HCT116 (cell line): ENCODE results near the gene TUBA3E.
"Not testable (repeated sequence)": the region's sequence is repeated elsewhere in the genome, so short reads cannot be mapped to it uniquely, and the experiment has no call there.

Experiments used
- CTCF ChIP-seq, 3 experiments: fragments of 200-600 bp in 1 of 3; sonication (generic) in 1 of 3; IDR thresholded peaks in 2 of 3; conservative IDR thresholded peaks in 1 of 3; 2 replicates each; pipeline ENCODE4 v1.5.1; 2012 to 2017; ENCODE audit warnings: low read depth in 2 of 3, low read length in 2 of 3, antibody characterized with exemption in 1 of 3, borderline replicate concordance in 1 of 3, control low read depth in 1 of 3, mild to moderate bottlenecking in 1 of 3, mixed read lengths in 1 of 3, mixed run types in 1 of 3, moderate library complexity in 1 of 3; ENCODE audit not compliant: insufficient read depth in 1 of 3
- EGR1 ChIP-seq: IDR thresholded peaks from 2 replicates; pipeline ENCODE4 v1.6.1; 2012; ENCODE audit warnings: low read depth
- EZH2 ChIP-seq: fragments of 200-600 bp; sonication (generic); IDR thresholded peaks from 2 replicates; pipeline ENCODE4 v1.6.1; 2017; ENCODE audit warnings: antibody characterized with exemption, mixed run types
- EZH2phosphoT487 ChIP-seq: fragments of 200-600 bp; IDR thresholded peaks from 2 replicates; pipeline ENCODE4 v1.6.1; 2018; ENCODE audit warnings: antibody characterized with exemption, borderline replicate concordance
- JUND ChIP-seq: IDR thresholded peaks from 2 replicates; pipeline ENCODE4 v1.6.1; 2012
- POLR2A ChIP-seq: IDR thresholded peaks from 2 replicates; pipeline ENCODE4 v1.7.0; 2011; ENCODE audit warnings: borderline replicate concordance; ENCODE audit not compliant: insufficient read depth, insufficient read length; ENCODE audit errors: extremely low read depth
- SIN3A ChIP-seq: IDR thresholded peaks from 2 replicates; pipeline ENCODE4 v1.6.1; 2012; ENCODE audit warnings: low read depth
- YY1 ChIP-seq: IDR thresholded peaks from 2 replicates; pipeline ENCODE4 v1.6.1; 2011; ENCODE audit warnings: low read length, low read depth, moderate library complexity, mild to moderate bottlenecking; ENCODE audit not compliant: insufficient replicate concordance; ENCODE audit errors: extremely low read depth
- TF ChIP-seq, protein P1 (sequence below): IDR thresholded peaks from 2 replicates; pipeline ENCODE4 v1.6.1; 2012

GRCh38 chr2:130155956-130156623 is 42.1 kb downstream of the TUBA3E start:
- peak; percentile 53 to 70 (median 58); a peak in 5 of 6 replicates for TF ChIP-seq CTCF (IDR thresholded peaks at IDR 0.05 in 2 of 3, conservative IDR thresholded peaks at IDR 0.05 in 1 of 3; ENCODE audit: borderline replicate concordance in 1 of 3, insufficient read depth in 1 of 3, low read depth in 2 of 3, low read length in 2 of 3)
- TF ChIP-seq EGR1, SIN3A, YY1, EZH2phosphoT487, POLR2A, JUND, EZH2: not testable (repeated sequence)
- TF ChIP-seq, protein P1, sequence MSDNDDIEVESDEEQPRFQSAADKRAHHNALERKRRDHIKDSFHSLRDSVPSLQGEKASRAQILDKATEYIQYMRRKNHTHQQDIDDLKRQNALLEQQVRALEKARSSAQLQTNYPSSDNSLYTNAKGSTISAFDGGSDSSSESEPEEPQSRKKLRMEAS, result not testable (repeated sequence)
